ENCODE data around the gene ITIH5. TPM values are rescaled to one million over a fixed set of nuclear protein-coding genes. Genes with fewer than 3 reads are reported as not detected.
"Not testable (repeated sequence)": the region's sequence is repeated elsewhere in the genome, so short reads cannot be mapped to it uniquely, and the experiment has no call there.

ITIH5 gene
- total and polyA plus RNA-seq, 2 of the 8 experiments (the other 6 are each of a cell fraction or from before 2014, with no cell fraction given), result 5.8 to 7.6 TPM

DNA sequence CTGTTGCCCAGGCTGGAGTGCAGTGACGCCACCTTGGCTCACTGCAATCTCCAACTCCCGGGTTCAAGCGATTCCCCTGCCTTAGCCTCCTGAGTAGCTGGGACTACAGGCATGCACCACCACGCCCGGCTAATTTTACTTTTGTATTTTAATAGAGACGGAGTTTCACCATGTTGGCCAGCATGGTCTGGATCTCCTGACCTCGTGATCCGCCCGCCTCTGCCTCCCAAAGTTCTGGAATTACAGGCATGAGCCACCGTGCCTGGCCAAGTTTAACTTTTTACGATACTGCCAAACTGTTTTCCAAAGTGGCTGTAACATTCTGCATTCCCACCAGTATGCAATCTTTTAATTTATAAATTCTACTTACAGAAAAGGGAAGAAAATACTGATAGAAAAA is 9.7 kb downstream of the ITIH5 start:
- CTCF ChIA-PET (ENCODE audit: partially characterized antibody), result interaction anchor here (0.7 kb wide), 1 partner anchor 131 kb away, joined by 3 read pairs; no protein-coding TSS in a partner anchor
- H2BK15ac ChIP-seq (ENCODE audit: low read length); H3K79me1 ChIP-seq (ENCODE audit: low read depth, low read length); H3K23me2 ChIP-seq (ENCODE audit: low read depth, low read length); H4K5ac ChIP-seq (ENCODE audit: insufficient read length, low read depth, low read length); H4K8ac ChIP-seq (ENCODE audit: extremely low read depth, insufficient read depth, low read length); H3K79me2 ChIP-seq (ENCODE audit: control insufficient read depth in 1 of 2, insufficient read depth in 2 of 2, low read length in 2 of 2); H3K4me3 ChIP-seq (ENCODE audit: extremely low read depth in 1 of 4, insufficient read depth in 2 of 4, low read depth in 3 of 4, low read length in 4 of 4); H3K27ac ChIP-seq (ENCODE audit: low read depth, low read length); H2AFZ ChIP-seq (ENCODE audit: low read length); H2BK12ac ChIP-seq (ENCODE audit: low read depth, low read length); H3K9me3 ChIP-seq (ENCODE audit: insufficient read depth in 2 of 2, low read depth in 1 of 2, low read length in 1 of 2); H2BK120ac ChIP-seq (replicated peaks; ENCODE audit: low read depth, low read length); H3K27me3 ChIP-seq (replicated peaks in 1 of 4; ENCODE audit: control insufficient read depth in 3 of 4, extremely low read depth in 1 of 4, insufficient read depth in 3 of 4, low read length in 3 of 4); H3K18ac ChIP-seq (ENCODE audit: extremely low read depth, low read length); H3K36me3 ChIP-seq (ENCODE audit: control insufficient read depth in 2 of 4, insufficient read depth in 4 of 4, low read length in 3 of 4); H3K4me1 ChIP-seq (replicated peaks in 1 of 4; ENCODE audit: control insufficient read depth in 3 of 4, insufficient read depth in 4 of 4, low read length in 3 of 4); H2AK5ac ChIP-seq (ENCODE audit: low read depth, low read length); FAIRE-seq; H4K91ac ChIP-seq (replicated peaks; ENCODE audit: insufficient read length, low read length); H3K9ac ChIP-seq (replicated peaks in 1 of 4; ENCODE audit: extremely low read depth in 1 of 4, low read depth in 3 of 4, low read length in 3 of 4); DNase-seq (ENCODE audit: low read depth in 1 of 2, low spot score in 2 of 2); H2BK5ac ChIP-seq (ENCODE audit: low read depth, low read length); POLR2A ChIA-PET (ENCODE audit: partially characterized antibody); H4K20me1 ChIP-seq (replicated peaks in 1 of 2; ENCODE audit: control insufficient read depth in 1 of 2, insufficient read depth in 2 of 2, low read length in 2 of 2); H3K4me2 ChIP-seq (ENCODE audit: insufficient read depth in 1 of 2, low read depth in 2 of 2, low read length in 2 of 2); H3K23ac ChIP-seq (ENCODE audit: insufficient read length); H2BK20ac ChIP-seq (ENCODE audit: low read length); H3K14ac ChIP-seq (ENCODE audit: insufficient read length); H3K4ac ChIP-seq (replicated peaks; ENCODE audit: insufficient read length, low read depth, low read length); H3K56ac ChIP-seq (replicated peaks; ENCODE audit: insufficient read length, low read depth, low read length): not testable (repeated sequence)
- 92% methylated on average over 9 of the region's 11 CpGs; no CpG with 5 or more reads in 1 of the 2 experiments for WGBS, 2 experiments (ENCODE audit: extremely low coverage in 1 of 2, insufficient coverage in 1 of 2, insufficient read length in 1 of 2, insufficient replicate concordance in 2 of 2, low coverage in 1 of 2, low lambda C conversion rate in 2 of 2, missing lambda C conversion rate in 1 of 2)

Measured in H1 (cell line).